Measurements from ENCODE around the gene FLT1.

GRCh38 chr13:28283600-28283999 is 211.3 kb downstream of the FLT1 start:
- TF ChIP-seq CTCF (IDR thresholded peaks at IDR 0.05) = no peak
- no peak for TF ChIP-seq POLR2A (IDR thresholded peaks at IDR 0.05)
